NCI-H510A treated with DMSO at 0.1 percent for 48 hours (cell line): Measurements from ENCODE around the gene BTBD1.

Source experiments
- DNase-seq: peaks from one replicate; lab custom pipeline; 2025; lab: John Stamatoyannopoulos, UW

The BTBD1 gene

GRCh38 chr15:82993144-82993543 is 73.9 kb downstream of the BTBD1 start:
- no peak for DNase-seq

DNA sequence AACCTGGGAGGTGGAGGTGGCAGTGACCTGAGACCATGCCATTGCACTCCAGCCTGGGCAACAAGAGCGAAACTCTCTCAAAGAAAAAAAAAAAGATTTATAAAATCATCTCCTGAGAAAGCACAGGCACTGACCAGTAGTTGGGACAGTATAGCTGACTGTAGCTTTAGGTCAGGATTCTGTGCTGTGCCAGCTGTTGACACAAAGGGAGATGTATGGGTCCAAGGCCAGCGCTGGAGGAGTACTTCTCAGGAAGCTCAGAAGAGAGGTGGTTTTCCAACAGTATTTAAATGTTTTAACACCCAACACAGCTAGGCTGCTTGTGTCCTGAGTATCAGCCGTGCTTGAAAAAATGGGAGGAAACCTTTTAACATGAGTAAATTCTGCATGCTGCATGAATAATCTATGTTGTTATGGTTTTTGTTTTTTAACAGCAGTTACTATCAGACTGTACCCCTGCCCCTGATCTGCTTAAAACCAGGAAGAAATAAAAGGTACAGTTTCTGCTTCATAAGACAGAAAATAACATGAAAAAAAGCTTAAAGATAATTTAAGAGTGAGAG is 74.5 kb downstream of the BTBD1 start:
- no peak for DNase-seq

DNA sequence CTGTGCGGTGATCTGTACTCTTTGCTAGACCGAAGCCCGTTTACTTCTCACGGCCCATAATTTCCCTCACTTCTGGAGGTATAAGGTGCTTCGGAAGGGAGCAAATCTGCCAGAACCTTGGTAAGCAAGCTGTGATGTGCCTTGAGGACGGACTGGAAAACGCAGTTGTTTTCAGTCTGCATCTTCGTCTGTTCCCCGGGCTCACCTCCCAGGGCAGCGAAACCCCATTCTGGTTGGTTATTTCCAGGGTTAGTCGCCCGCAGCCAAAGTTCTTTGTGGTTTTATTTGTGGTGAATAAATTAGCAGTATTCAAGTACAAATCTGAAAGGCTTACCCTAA is 80.6 kb downstream of the BTBD1 start:
- DNase-seq, result no peak

GRCh38 chr15:82985688-82986441 is 81.2 kb downstream of the BTBD1 start, which contains the start of gene RAMAC:
Gene RAMAC (plus strand): TSS chr15:82986210. CDS start chr15:82989019, 2,809 bp downstream.
- peak; percentile 82 for DNase-seq

DNA sequence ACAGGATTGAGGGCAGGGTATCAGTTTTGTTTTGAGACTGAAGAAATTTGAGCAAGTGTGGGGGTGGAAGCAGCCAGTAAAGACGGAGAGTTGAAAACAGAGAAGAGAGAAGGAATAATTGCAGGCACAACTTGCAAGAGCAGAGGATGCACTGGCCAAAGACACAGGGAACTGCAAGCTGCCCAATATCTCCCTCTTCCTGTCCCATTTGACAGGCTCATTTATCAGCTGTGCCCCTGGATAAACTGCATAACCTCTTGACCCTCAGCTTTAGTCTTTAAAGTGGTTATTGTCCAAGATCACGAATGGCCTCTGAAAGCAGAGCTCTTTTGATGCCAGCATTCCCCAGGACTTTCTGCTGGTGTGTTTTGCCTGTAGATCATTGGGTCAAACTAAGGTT is 86.1 kb downstream of the BTBD1 start:
- no peak for DNase-seq

GRCh38 chr15:82979726-82980125 is 87.3 kb downstream of the BTBD1 start:
- no peak for DNase-seq

- no peak for DNase-seq
These were observed 88.6 kb downstream of the BTBD1 start for GRCh38 chr15:82978438-82978837.

DNA sequence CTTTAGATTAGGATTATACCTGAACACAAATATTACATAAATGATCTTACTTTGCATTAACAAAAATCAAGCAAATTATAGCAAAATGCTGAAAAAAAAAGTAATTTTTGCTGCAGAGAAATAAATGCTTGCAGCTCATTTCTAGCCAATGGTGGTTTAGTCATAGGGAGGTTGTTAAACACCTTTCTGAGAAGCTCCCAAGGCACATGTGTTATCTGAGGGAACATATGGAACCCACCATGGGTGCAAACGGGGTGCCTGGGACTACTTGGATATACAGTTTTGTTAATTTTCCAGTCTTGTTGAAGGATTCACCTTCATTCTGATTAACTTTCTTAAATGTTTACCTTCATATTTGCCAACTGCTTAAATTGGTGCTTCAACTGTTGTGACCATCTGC is 90.0 kb downstream of the BTBD1 start:
- no peak for DNase-seq

DNA sequence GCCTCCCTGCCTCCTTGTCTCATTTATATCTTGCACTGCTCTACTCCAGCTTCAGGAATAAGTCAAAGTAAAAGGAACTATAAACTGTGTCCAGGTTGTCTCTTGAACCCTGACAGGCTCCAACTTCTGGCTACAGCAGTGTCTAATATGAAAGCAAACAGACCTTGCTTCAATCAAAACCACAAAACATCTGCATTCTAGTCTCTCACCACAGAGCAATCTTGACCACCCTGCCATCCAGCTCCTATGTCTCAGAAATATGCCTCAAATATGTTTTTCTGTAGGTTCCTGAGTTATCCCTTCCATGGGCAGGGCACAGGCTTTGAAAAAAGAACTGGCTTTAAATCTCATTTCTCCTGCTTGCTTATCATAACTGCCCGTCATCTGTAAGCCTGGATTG is 94.1 kb downstream of the BTBD1 start:
- DNase-seq, result no peak

DNA sequence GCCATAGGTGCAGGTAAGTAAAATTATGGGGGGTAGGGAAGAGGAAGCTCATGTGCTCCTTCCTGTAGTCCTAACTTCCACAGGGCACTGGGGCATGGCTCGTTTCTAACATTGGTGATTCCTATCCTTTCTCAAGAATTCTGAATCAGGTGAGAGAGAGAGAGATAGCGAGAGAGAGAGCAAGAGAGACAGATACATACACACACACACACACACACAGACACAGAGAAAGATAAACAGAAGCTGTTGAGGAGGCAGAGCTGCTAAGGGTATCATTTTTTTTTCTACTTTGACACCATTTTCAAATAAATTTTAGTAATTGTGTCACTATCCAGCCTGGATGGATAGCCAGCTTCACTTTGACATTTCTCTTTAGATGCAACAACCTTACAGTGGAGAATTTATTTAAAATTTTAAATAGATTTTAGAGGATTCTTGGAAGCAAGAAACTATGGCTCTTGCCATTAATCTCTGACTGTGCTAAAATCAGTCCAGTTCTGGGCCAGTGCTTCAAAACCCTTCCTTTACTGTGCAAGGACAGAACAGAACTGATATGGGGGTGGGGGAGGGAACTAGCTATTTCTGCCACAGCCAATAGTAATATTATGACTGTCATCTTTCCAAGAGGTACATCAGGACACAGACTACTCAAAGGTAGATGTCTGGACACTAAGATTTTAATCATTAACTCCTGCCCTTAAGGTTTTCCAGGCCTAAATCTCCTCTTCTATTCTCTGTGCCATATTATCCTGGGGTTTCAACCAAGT is 95.7 kb downstream of the BTBD1 start:
- no peak for DNase-seq

DNA sequence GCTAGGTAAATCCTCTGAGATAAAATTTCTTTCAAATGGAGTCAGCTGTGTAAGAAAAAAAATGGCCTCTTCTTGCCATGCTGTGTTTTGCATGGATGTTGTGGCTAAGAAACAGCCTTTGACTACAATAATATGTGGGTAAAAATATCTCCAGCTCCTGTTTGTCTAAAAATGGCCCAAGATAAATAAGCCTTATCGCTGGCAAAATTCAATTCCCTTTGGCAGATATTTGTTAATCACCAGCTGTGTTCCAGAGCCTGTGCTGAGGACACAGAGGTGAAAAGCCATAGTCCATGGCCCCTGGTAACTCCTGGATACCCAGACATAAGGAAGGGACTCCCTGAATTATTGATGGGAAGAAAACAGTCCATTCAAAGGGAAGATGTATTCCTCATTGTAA is 96.4 kb downstream of the BTBD1 start:
- DNase-seq, result no peak

- no peak for DNase-seq
These were observed 96.9 kb downstream of the BTBD1 start for GRCh38 chr15:82970078-82970686.

DNA sequence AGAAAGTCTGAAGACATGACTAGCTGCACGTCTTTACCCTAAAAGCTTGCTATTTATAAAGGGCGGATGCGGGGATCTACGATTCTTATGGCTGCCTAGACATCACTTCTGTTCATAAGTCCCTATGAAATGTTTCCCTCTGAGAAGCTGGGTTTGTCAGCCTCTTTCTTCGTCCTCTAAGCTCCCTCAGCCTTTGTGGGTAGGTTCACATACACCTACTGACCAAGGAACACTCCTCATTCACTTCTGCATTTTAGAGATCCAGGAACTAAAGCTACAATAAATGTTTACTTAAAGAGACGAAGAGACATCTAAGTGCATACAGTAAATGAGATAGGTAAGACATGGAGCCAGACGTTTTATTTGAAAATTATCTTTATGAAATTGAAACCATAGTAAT is 97.7 kb downstream of the BTBD1 start:
- DNase-seq, result no peak

GRCh38 chr15:82968066-82968465 is 99.0 kb downstream of the BTBD1 start:
- DNase-seq, result no peak

- DNase-seq, result no peak
These were observed 100.4 kb downstream of the BTBD1 start for GRCh38 chr15:82966671-82967071.
